GM19043 (cell line): ENCODE results near the gene FSD2.
A peak's percentile ranks its signal among the peaks of the same experiment; 100 is the strongest.
"Not testable (repeated sequence)": the region's sequence is repeated elsewhere in the genome, so short reads cannot be mapped to it uniquely, and the experiment has no call there.

Experiments
- ATAC-seq: cut with Tn5 transposase; IDR thresholded peaks from one replicate; pipeline ENCODE4 v1.9.1; 2021; ENCODE audit warnings: low read depth; ENCODE audit not compliant: unreplicated experiment

FSD2 gene

GRCh38 chr15:82830427-82831173 lies 24.7 kb upstream of the FSD2 start:
- no peak for ATAC-seq

- ATAC-seq = no peak
Observed at GRCh38 chr15:82829234-82829633, 23.4 kb upstream of the FSD2 start.

GRCh38 chr15:82828075-82828474 lies 22.2 kb upstream of the FSD2 start:
- ATAC-seq = no peak

GRCh38 chr15:82823049-82823448 lies 17.2 kb upstream of the FSD2 start:
- no peak for ATAC-seq

GRCh38 chr15:82821851-82822250 lies 16.0 kb upstream of the FSD2 start:
- ATAC-seq = not testable (repeated sequence)

- ATAC-seq = not testable (repeated sequence)
Observed at GRCh38 chr15:82821396-82821795, 15.5 kb upstream of the FSD2 start.

GRCh38 chr15:82820128-82820527 lies 14.3 kb upstream of the FSD2 start:
- no peak for ATAC-seq

- no peak for ATAC-seq
Observed at GRCh38 chr15:82812994-82813393, 7.1 kb upstream of the FSD2 start.

- ATAC-seq = no peak
Observed at GRCh38 chr15:82810890-82811426, 5.1 kb upstream of the FSD2 start.

GRCh38 chr15:82810061-82810889 lies 4.4 kb upstream of the FSD2 start:
- ATAC-seq = peak; percentile 8

- ATAC-seq = peak; percentile 77
Observed at GRCh38 chr15:82809308-82810060, 3.6 kb upstream of the FSD2 start, which contains the start of gene WHAMM. Gene WHAMM (plus strand): TSS chr15:82809628. CDS start chr15:82809727, 99 bp downstream.

GRCh38 chr15:82808634-82809041 lies 2.8 kb upstream of the FSD2 start:
- no peak for ATAC-seq

- ATAC-seq = no peak
Observed at GRCh38 chr15:82807920-82808633, 2.2 kb upstream of the FSD2 start.

GRCh38 chr15:82804575-82804949 lies 1.3 kb downstream of the FSD2 start:
- ATAC-seq = no peak

- ATAC-seq = no peak
Observed at GRCh38 chr15:82803793-82804574, 1.9 kb downstream of the FSD2 start.

- ATAC-seq = no peak
Observed at GRCh38 chr15:82802497-82802896, 3.4 kb downstream of the FSD2 start.

GRCh38 chr15:82799183-82799841 lies 6.6 kb downstream of the FSD2 start:
- no peak for ATAC-seq

GRCh38 chr15:82798531-82799166 lies 7.2 kb downstream of the FSD2 start:
- no peak for ATAC-seq
